Adrenal gland (tissue), 5 donors: ENCODE results near the gene INPP4B.

Experiments
- CTCF ChIP-seq, 6 experiments: fragments of 450-650 bp in 4 of 6; fragments of 200-600 bp in 2 of 6; sonication (generic) in 1 of 6; IDR thresholded peaks; 1 replicate in 5 of 6; 2 replicates in 1 of 6; pipeline versions ENCODE4 v1.5.1 to v1.8.0; 2016 to 2021; ENCODE audit warnings: antibody characterized with exemption in 6 of 6, mild to moderate bottlenecking in 2 of 6, moderate library complexity in 1 of 6
- POLR2A ChIP-seq, 2 donors: fragments of 450-650 bp; IDR thresholded peaks; one replicate each; pipeline ENCODE4 v1.6.1; 2017; ENCODE audit warnings: antibody characterized with exemption in 2 of 2, mild to moderate bottlenecking in 2 of 2, moderate library complexity in 1 of 2
- donor health status: DM: no; HTN: no; CAD: no.

- no peak for TF ChIP-seq POLR2A (IDR thresholded peaks at IDR 0.05)
- no peak for TF ChIP-seq CTCF (IDR thresholded peaks at IDR 0.05)
Observed at GRCh38 chr4:142161086-142161485, 685.0 kb downstream of the INPP4B start.
